Activated CD4-positive, alpha-beta T cell treated with anti-CD3 and anti-CD28 coated beads, Interleukin-2, amount 50 U/mL, for 4 hours (primary cell): ENCODE measurements around the gene FAM78B.

Source experiments
- DNase-seq, 2 experiments: peaks; one replicate each; pipeline ENCODE4 v3.0.0-alpha.2; 2020

FAM78B gene

DNA sequence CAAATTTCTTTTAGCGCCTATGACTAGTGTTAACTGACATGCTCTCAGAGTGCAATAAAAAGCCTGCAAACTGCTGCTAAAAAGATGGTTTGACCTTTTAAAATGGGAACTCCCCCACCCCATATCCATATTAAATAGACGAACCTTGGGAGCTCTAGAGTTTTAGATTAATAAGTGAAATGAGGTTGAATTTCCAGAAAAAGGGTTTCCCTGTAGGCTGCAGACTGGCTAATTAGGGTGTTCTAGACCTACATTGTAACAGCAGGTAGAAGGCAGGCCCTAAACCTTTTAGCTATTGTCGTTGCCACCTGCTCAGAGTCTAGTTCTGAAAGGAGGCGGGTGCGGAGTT is 2.2 kb downstream of the FAM78B start:
- DNase-seq = no peak

DNA sequence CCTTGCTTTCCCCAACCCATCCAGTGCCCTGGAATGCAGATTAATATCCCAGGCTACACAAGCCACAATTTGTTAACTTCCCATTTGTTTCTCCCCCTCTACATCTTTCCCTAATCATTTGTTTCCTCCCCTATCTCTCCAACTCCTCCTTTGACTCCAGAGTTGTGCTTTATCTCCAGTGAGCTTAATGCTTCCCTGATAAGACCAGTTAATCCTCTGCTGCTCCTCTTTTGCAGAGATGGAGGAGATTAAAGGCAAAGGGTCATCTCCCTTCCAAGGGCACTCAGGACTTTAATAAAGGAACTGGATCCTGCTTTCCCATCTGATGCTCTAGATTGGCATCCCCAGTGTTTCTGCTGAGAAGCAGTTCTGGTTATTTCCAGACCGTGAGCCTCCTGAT is 7.1 kb downstream of the FAM78B start:
- DNase-seq = no peak

DNA sequence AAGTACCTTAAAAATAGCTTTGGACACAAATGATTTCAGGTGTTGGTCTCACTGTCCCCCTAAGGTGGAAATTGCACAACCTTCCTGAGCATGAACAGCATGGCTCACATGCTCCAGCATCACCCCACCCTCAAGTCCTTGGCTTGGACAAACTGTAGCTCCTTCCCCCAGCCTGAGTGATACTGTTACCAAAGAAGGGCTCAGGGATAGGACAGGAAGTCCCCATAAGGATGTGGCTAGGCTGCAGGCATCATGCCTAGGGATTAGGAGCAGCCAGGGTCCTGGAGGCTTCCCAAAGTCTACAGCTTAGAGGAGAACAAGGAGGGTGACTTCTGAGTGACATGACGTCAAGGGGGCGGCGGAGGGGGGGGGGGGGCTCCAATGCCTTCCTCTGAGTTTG is 10.1 kb downstream of the FAM78B start:
- DNase-seq = no peak

DNA sequence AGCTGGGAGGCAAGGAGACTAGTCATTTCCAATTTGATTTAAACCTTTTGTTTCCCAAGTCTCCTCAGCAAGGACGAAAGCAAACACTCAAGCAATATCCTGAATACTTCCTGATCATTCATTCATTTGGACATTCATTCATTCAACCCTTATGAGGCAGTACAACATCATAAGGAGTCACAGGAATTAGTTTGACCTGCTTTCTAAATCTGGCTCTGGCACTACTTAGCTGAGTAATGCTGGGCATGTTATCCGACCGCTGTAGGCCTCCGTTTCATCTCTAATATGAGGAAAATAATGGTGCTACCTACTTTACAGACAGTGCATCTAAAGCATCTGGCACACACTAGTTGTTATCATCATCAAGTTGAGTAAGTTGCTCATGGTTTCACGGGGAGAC is 11.7 kb downstream of the FAM78B start:
- DNase-seq = no peak

DNA sequence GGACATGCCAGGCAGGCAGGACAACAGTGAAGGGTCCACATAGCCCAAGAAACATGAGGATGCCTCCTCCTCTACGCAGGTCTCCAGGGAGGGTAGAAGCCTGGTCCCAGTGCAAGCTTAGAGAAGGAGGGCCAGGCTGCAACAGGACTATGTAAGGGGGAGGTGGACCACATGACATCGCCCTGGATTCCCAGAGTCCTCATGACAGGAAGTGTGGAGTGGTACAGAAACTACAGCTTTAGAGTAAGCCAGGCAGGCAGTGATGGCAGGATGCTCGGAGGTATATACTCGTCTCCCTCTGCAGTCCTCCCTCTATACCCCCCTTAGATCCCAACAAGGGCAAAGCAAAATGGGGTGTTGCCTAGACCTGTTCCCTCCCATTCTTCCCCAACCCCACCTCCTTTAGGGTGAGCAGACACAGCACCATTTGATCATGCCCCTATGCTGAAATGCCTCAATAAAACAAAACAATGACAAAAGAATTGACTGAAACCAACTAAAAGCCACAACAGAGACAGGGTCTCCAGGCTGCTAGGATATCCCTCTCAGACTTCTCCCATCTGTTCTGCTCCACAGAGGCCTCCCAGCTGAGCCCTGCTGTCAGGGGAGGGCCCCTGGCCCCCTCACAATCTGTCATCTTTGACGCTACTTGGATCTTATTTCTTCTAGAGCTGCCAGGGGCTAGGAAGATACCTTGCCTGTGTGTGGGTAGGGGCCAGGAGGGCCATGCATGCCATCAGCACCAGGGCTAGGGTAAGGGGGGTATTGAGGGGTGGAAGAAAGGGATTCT is 13.1 kb downstream of the FAM78B start:
- DNase-seq = no peak

DNA sequence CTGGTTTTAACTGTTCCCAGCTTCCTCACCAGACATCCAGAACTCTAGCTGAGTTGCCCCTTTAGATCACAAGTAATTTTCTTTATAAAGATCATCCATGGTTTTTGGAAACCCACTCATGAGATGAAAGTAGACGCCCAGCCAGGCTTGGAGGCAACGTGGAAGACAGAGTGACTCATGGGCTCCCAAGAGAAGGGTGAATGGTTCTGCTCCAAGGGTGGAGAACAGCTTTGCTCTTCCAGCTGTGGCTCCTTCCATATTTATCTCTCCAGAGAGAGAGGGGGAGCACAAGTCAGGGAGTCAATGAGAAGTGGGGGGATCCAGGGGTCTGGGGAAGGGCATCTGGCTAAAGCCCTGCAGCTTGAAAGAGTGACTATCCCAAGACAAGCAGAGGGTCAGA is 13.8 kb downstream of the FAM78B start:
- DNase-seq = no peak

DNA sequence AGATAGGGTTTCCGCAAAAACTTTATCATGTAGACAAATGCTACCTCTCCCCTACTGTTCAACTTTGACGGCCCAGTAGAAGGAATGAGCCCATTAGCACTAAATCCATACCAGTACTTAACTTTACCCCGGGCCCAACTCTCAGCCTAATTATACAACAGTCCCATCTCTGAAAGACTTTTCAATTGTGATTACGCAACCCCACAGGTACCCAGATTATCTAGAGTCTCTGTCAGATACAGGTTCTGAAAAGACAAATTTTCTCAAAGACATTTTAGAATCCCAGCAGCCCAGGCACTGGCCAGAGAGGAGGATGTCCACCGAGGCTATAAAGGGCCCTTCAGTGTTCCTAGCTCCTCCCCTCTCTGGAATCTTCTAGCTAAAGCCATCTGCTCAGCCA is 15.0 kb downstream of the FAM78B start:
- no peak for DNase-seq

DNA sequence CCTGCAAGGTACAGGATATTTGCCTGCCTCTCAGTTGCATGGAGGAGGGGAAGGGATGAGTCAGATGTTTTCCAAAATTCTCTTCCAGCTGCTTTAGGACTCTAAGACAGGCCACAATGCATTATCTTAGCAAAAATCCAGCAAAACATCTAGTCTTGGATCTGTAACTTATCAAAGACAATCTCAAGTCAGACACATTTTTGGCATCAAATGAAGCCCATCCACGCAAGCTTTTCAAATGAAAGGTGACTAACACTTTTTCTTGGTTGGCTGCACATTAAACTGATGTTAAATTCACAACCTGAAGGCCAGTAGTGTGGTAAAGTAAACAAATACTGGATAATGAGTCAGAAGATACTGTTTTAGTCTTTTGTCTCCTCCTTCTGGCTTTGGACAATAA is 21.3 kb downstream of the FAM78B start:
- no peak for DNase-seq

DNA sequence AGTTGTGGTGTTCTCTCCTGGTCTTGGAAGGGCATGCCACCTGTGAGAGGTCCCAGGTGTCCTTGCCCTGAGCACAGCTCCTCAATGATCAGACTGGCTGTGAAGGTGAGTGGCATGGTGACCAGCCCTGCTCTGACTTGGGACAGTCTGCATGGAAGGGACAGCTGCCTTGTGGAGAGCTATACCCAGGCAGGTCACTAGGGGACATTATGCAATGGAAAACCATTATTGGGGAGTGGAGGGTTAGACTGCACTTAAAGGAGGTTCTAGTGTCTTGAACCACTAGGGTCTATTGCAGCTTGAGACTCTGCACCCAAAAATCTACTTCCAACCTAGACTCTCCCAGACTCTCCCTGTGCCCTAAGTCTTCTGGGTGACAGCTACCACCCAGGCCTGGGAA is 24.8 kb downstream of the FAM78B start:
- no peak for DNase-seq

DNA sequence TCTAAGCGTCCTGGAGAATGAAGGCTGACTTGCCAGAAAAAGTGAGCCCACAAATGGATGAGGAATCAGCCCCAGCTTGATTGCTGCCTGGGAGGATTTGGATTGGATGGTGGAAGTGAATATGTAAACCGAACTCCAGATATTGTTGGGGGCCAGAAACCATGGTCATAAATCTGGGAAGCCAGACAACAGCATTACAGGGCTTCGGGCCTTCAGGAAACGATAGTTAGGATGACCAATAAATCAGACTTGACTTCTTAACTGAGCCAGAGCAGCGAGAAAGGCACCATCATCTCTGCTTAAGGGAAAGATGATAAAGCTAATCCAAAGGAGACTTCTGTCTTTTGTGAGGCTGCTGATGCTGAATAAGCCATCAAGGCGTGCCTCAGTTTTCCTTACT is 26.6 kb downstream of the FAM78B start:
- DNase-seq = no peak

DNA sequence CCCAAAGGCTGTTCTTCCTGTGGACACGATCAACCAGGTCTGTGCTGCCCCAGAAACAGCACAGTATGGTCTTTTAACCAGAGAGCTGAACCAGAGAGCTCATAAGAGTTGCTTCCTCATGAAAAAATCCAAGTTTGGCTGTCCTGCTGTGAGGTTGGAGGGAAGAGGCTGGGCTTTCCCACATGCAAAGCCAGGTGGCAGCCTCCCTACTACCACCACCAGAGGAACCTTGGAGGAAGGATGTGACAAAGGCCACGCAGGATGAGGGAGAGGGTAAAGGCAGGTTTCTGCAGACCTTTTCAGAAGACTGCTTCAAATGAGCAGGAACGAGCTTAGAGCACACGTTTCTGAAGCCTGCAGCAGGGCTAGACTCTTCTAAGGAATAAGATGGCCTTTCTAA is 27.1 kb downstream of the FAM78B start:
- DNase-seq = no peak

DNA sequence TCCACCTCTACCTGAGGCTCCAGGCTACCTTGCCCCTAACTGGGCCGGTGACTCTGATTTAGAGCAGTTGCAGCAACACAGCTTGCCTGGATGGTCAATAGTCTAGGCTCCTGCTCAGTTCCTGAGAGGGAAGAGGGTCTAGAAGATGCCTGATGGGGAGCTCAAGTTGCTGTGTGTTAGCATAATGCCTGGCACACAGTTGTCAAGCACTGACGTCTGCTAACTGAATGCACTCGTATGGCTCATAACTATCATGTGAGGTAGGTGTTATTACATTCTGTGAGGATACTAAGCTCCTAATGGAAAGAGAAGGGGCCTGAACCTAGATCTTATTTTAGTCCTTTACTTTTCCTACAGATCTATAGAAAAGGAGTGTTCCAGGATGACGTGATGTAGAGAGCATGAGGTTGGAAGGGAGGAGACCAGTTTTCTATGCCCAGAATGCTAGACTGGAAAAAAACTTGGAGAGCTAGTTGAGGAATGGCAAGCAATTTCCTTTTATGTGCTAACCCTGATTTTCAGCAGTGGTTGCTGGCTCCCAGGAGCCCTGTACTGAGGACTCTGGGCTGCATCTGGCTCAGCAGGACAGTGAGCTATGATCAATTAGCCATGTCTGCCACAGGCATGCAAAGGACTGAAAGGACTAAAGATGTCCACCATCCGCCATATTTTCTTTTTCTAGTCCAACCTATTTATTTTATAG is 30.0 kb downstream of the FAM78B start:
- DNase-seq = no peak

DNA sequence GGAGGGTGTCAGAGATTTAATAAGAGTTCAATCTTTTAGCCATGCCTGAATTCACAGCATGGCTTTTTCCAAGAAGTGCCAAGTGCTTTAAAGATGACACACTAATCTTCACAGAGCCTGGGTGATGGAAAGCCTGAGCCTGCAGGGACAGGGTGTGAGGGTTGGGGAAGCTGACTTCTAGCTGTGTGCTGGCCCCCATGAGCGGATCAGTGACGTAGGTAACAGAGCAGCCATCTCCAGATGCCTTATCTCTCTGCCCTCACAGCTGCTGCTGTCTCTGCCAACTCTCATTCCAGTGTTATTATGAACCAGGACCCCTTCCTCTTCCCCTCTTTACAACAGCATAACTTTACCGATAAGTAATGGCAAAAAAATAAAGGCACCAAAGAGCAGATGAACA is 30.6 kb downstream of the FAM78B start:
- DNase-seq = no peak

DNA sequence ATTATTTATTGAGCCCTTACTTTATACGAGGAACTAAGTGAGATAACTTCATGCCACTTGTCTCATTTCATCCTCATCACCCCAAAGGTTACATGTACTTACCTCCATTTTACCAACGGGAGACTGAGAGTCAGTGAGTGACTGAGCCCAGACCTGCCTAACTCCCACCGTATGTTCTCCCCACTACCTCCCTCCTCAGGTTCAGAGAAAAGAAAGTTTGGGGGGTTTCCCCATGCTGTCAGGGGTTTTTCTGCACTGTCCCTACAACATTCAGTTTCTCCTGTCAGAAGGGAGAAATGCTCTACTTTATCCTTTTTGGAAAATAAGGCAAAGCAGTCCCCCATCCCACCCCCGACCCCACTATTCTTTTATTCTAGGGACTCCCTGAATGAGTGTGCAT is 32.9 kb downstream of the FAM78B start:
- DNase-seq = no peak

DNA sequence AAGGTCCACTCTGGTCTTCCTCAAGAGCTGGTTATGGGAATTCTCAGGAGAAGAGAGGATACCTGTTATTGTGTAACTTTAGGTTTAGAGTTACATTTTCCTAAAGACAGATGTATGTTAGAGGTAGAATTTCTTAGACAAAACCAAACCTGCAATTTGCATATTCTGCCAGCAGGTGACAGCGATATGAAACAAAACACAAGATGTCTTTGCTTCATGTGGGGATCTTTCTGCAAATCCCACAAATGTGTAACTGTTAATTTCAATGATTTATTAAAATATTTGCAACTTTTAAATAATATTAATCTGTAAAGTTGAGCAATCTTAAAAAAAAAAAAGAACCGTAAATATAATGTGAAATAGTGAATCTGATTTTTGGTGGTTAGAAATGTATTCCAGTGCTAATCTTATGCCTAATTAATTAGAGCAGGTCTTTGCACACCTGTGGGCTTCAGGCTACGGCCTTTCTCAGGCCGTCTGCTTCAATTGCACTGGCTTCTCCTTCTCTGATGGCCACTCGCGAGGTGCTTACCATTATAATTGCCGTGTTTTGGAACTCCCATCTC is 33.4 kb downstream of the FAM78B start:
- DNase-seq = no peak

DNA sequence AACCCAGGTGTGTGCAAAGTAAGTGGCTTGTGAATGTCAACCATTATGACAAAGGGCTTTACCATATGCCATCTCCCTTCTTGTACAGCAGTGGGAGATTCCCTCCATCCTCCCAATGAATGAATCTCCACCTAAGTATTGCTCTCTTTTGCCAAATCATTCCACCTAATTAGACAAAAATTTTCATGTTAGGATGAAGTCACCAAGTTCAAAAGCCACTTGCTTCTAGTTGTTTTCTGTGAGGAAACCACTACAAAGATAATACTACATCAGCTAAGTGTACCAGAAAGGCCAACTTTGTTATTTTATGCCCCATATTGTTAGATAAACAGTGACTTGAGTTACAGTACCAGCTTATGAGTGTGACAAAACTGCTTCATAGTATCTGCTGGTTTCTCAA is 34.3 kb downstream of the FAM78B start:
- no peak for DNase-seq

DNA sequence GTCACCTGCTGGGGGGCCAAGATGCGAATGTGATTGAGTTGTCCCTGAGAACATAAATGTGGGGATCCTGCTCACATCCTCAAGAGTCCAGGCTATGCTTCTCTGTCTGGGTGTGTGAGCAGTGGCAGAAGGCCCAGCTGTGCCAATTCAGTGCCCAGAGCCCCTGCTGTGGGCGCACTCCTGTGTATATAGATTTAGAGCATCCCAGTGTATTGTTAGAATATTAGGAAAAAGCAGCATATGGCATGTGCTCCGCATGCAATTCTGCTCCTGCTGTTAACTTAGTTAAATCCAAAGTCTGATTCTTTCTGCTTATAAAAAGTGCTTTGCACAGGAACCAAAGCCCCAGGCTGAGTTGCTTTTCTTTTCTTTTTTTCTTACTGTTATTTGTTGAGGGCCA is 37.8 kb downstream of the FAM78B start:
- DNase-seq = no peak

DNA sequence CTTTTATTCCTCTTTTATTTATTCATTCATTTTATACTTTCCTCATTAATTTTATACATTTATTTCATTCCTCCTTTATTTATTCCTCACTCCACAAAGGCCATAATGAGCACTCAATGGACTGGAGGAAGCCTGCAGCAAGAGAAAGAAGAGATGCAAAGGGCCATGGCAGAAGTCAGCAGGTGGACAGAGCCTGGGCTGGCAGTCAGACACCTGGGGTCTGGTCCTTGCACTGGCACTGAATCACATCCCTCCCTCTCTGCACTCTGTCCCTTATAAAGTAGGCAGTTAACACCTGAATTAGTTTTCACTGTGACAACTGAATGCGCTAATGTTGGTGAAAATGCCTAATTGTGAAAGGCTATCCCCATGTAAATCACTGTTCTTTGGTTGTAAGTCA is 38.6 kb downstream of the FAM78B start:
- no peak for DNase-seq

DNA sequence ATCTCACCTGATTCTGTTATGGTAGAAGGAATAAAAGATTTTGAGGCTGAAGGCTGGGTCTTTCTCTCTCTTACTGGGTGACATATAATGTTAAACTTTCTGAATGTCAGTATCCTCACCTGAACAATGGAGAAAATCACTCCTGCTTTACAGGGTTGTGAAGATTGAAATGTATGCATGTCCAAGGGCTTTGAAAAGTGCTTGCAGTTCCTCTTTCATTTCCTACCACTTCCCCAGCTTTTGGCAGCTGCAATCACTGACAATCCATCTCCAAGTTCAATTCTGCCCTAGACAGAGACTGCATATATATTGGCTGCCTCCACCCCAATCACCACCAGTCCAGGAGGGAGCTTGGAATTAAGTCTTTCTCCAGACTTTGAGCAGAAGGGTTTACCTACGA is 39.8 kb downstream of the FAM78B start:
- DNase-seq = no peak

DNA sequence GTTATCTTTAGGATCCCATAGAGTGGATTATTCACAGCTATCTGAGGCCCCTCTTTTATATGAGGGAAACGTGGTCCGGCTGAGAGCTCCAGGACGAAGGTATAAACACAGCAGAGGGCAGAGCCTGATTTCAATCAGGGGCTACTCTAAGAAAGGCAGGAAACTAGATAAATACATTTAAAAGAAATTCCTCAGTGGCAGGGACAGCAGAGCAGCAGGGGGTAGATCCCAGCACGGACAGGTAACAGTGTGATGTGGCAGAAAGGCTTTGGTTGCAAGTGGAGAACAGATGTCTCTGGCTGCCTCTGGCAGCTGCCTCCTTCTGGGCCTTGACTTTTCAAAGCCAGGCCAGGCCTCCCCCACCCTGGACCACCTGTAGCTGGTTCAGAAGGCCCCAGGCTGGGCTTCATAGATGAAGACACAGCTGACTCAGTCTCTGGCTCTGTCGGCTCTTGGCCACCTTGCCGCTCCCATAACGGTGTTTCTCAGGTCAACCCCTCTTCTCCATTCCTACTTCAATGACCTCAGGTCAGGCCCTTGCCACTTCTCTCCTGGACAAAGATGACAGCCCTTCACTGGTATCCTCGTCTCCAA is 43.8 kb downstream of the FAM78B start:
- no peak for DNase-seq

DNA sequence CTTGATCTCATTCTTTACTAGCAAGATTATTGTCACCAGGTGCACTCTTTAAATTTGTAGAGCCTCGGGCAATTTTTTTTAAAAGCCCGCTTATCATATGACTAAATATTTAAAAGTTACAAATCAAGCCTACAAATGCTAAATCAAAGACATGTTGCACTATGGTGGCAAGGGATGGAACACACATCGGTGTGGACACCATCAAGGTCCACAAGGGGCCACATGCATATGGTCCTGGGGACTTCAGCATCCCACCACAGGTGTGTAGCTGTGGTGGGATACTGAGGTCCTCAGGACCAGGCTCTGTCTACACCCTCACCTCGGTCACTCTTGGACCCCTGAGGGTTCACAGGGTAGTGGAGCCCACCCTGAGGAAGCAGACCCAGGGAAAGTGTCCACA is 45.8 kb downstream of the FAM78B start:
- DNase-seq = no peak

DNA sequence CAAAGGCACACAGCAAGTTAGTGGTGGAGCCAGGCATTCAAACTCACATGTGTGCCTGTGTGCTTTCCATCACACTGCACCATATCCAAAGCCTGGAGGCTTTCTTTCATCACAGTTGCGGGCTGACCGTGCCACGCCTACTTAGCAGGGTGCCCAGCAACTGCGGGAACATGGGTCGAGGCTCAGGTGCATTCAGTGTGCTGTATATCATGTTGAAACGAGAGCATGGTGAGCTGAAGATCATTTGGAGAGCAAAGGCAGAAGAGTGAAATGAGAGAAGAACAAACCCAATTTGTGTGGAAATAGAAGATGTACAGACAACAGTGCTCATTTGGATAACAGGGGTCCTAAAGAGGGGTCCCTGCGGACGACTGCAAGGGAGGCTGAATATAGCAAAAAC is 46.5 kb downstream of the FAM78B start:
- no peak for DNase-seq

DNA sequence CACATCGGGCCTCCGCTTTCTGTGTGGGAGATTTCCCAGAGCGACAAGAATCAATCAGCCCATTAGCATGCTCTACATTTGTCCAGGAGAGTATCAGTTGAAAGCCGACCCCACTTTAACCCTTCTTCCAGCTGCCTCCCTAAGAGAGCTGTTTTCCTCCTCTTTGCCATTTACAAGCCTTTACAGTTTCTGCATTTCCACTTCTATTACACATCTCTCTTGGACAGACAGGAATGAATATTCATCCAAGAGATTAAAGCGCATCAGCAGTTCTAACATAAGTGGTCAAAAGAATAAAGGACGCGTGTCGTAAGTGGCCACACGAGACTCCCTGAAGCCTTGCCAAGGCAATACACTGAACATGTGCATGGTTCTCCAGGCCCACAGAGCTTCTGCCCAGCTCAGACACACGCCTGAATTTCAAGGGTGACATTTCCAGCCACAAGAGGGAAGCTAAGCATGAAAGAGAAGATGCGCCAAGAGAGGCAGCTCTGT is 47.3 kb downstream of the FAM78B start:
- no peak for DNase-seq

DNA sequence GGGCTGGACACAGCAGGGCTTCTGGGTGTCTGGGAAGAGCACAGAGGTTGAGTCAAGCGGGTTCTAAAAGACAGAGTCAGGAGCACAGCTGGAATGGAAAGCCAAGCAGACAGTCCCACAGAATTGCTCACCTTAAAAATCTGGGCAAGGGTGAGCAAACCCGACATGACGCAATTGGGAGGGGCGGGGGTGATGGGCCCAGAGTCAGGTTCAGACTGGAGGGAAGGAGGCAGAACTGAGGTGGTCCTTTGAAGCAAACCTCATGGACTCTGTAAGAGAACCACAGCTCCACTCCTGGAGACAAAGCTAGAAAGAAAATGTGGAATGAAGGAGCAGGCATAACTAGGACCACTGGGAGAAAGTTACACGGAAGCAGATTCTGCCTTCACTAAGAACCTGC is 49.0 kb downstream of the FAM78B start:
- no peak for DNase-seq
